ENCODE results near the gene DEFB131B. TPM values are rescaled to one million over a fixed set of nuclear protein-coding genes. Genes with fewer than 3 reads are reported as not detected.
A peak's percentile ranks its signal among the peaks of the same experiment; 100 is the strongest.

Gene DEFB131B
- total and polyA plus RNA-seq, 9 of the 15 experiments (the other 6 are each of a cell fraction or from before 2014, with no cell fraction given), result not detected

DNA sequence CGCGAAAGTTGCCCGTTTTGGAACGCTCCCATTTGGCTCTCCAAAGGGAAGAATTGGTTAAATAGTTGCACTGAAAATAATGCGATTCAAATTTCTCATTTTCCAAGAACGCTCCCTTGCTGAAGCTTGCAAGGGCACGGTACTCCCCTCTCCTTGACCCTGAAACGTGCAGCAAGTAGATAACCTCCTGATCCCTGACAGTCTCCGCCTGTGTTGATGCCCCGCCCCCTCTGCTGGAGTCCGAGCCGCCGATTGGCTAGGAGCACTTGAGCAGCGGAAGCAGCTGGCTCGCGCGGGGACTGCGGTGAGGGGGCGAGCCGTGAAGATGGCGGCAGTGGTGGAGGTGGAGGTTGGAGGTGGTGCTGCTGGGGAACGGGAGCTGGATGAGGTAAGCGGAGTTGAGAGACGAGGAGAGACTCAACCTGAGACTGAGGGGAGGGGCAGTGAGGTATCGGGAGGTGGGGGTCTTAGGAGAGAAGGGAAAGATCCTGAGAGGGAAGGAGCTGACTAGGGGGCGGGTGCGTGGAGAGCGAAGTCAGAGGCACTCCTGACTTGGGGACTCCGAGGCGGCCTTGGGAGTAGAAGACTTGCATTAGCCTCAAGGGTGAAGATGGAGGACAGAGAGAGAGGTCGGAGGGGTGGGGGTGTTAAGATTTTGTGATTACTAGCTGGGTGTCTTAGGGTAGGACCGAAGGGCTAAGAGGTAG is 50.6 kb downstream of the DEFB131B start, which contains the start of gene RNF121 (continued):
- TF ChIP-seq ETV1 (tag; conservative IDR thresholded peaks at IDR 0.05; ENCODE audit: low read depth) (no peak), ARID1B (IDR thresholded peaks at IDR 0.05) (peak; percentile 61), ATF7 (IDR thresholded peaks at IDR 0.05) (peak; percentile 65; the same call in 1 of the 2 replicates), CBX5 (IDR thresholded peaks at IDR 0.05; ENCODE audit: borderline replicate concordance, low read depth) (no peak), SREBF1 (IDR thresholded peaks at IDR 0.05; ENCODE audit: borderline replicate concordance, low read depth, low read length) (no peak), CBFA2T3 (IDR thresholded peaks at IDR 0.05) (peak; percentile 35), ZNF551 (CRISPR knock-in tag; IDR thresholded peaks at IDR 0.05) (no peak), TAL1 (IDR thresholded peaks at IDR 0.05) (peak; percentile 44; the same call in 1 of the 2 replicates), ZNF717 (CRISPR knock-in tag; IDR thresholded peaks at IDR 0.05) (no peak), NFYB (IDR thresholded peaks at IDR 0.05; ENCODE audit: extremely low read depth, insufficient read length) (peak; percentile 22), ZFP1 (CRISPR knock-in tag; IDR thresholded peaks at IDR 0.05) (no peak)
- TF ChIP-seq, protein P1, sequence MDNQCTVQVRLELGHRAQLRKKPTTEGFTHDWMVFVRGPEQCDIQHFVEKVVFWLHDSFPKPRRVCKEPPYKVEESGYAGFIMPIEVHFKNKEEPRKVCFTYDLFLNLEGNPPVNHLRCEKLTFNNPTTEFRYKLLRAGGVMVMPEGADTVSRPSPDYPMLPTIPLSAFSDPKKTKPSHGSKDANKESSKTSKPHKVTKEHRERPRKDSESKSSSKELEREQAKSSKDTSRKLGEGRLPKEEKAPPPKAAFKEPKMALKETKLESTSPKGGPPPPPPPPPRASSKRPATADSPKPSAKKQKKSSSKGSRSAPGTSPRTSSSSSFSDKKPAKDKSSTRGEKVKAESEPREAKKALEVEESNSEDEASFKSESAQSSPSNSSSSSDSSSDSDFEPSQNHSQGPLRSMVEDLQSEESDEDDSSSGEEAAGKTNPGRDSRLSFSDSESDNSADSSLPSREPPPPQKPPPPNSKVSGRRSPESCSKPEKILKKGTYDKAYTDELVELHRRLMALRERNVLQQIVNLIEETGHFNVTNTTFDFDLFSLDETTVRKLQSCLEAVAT (IDR thresholded peaks at IDR 0.05), result peak in 1 of 2 experiments; percentile 79; a peak in 1 of 4 replicates
- TF ChIP-seq, protein P2, sequence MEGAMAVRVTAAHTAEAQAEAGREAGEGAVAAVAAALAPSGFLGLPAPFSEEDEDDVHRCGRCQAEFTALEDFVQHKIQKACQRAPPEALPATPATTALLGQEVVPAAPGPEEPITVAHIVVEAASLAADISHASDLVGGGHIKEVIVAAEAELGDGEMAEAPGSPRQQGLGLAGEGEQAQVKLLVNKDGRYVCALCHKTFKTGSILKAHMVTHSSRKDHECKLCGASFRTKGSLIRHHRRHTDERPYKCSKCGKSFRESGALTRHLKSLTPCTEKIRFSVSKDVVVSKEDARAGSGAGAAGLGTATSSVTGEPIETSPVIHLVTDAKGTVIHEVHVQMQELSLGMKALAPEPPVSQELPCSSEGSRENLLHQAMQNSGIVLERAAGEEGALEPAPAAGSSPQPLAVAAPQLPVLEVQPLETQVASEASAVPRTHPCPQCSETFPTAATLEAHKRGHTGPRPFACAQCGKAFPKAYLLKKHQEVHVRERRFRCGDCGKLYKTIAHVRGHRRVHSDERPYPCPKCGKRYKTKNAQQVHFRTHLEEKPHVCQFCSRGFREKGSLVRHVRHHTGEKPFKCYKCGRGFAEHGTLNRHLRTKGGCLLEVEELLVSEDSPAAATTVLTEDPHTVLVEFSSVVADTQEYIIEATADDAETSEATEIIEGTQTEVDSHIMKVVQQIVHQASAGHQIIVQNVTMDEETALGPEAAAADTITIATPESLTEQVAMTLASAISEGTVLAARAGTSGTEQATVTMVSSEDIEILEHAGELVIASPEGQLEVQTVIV (CRISPR knock-in tag; IDR thresholded peaks at IDR 0.05; ENCODE audit: borderline replicate concordance), result no peak
- TF ChIP-seq, protein P3, sequence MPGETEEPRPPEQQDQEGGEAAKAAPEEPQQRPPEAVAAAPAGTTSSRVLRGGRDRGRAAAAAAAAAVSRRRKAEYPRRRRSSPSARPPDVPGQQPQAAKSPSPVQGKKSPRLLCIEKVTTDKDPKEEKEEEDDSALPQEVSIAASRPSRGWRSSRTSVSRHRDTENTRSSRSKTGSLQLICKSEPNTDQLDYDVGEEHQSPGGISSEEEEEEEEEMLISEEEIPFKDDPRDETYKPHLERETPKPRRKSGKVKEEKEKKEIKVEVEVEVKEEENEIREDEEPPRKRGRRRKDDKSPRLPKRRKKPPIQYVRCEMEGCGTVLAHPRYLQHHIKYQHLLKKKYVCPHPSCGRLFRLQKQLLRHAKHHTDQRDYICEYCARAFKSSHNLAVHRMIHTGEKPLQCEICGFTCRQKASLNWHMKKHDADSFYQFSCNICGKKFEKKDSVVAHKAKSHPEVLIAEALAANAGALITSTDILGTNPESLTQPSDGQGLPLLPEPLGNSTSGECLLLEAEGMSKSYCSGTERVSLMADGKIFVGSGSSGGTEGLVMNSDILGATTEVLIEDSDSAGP (CRISPR knock-in tag; IDR thresholded peaks at IDR 0.05), result no peak
- TF ChIP-seq, protein P4, sequence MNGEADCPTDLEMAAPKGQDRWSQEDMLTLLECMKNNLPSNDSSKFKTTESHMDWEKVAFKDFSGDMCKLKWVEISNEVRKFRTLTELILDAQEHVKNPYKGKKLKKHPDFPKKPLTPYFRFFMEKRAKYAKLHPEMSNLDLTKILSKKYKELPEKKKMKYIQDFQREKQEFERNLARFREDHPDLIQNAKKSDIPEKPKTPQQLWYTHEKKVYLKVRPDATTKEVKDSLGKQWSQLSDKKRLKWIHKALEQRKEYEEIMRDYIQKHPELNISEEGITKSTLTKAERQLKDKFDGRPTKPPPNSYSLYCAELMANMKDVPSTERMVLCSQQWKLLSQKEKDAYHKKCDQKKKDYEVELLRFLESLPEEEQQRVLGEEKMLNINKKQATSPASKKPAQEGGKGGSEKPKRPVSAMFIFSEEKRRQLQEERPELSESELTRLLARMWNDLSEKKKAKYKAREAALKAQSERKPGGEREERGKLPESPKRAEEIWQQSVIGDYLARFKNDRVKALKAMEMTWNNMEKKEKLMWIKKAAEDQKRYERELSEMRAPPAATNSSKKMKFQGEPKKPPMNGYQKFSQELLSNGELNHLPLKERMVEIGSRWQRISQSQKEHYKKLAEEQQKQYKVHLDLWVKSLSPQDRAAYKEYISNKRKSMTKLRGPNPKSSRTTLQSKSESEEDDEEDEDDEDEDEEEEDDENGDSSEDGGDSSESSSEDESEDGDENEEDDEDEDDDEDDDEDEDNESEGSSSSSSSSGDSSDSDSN (IDR thresholded peaks at IDR 0.05; ENCODE audit: borderline replicate concordance in 1 of 2, low read depth in 2 of 2, low read length in 2 of 2), result no peak
- TF ChIP-seq, protein P5, sequence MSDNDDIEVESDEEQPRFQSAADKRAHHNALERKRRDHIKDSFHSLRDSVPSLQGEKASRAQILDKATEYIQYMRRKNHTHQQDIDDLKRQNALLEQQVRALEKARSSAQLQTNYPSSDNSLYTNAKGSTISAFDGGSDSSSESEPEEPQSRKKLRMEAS (CRISPR knock-in tag; IDR thresholded peaks at IDR 0.05), result 0 out of 2 replicates have a peak, but pooled peaks have one; percentile 47
- TF ChIP-seq, protein P6, sequence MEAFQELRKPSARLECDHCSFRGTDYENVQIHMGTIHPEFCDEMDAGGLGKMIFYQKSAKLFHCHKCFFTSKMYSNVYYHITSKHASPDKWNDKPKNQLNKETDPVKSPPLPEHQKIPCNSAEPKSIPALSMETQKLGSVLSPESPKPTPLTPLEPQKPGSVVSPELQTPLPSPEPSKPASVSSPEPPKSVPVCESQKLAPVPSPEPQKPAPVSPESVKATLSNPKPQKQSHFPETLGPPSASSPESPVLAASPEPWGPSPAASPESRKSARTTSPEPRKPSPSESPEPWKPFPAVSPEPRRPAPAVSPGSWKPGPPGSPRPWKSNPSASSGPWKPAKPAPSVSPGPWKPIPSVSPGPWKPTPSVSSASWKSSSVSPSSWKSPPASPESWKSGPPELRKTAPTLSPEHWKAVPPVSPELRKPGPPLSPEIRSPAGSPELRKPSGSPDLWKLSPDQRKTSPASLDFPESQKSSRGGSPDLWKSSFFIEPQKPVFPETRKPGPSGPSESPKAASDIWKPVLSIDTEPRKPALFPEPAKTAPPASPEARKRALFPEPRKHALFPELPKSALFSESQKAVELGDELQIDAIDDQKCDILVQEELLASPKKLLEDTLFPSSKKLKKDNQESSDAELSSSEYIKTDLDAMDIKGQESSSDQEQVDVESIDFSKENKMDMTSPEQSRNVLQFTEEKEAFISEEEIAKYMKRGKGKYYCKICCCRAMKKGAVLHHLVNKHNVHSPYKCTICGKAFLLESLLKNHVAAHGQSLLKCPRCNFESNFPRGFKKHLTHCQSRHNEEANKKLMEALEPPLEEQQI (IDR thresholded peaks at IDR 0.05), result 0 out of 2 replicates have a peak, but pooled peaks have one; percentile 66

All from K562 (cell line).